NCI-H2029 (cell line): ENCODE results near the gene SYT8.

Experiments used
- DNase-seq: peaks from one replicate; lab custom pipeline; 2025; lab: John Stamatoyannopoulos, UW

Gene SYT8

DNA sequence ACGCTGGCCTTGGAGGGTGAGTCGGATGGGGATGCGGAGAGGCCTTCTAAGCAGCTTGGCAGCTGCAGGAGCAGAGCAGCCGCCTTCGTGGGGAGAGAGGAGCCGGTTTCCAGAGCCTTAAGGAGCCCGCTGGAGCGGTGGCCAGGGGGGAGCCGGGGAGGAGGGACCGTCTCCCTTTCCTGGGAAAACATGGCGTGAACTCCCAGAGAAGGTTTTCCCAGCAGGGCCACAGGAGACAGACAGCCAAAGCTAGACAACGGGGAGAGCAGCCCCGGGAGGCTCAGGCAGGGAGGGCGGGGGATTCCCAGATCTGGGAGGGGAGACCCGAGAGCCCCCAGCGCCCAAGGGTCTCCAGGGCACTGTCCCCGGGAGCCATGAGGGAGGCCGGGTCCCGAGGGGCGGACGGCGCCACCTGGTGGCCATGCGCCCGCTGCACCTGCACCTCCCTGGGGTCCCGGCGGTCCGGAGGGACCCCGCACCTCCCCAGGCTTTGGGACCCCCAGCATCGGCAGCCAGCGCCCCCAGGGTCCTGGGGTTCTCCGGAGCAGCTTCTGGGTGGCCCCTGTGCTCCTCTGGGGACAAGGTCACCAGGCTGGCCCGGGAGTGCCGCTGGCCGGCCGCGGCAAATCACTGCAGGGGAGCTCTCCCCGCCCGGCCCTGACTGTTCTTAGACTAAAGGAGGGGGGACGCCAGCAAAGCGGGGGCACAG is 2.4 kb upstream of the SYT8 start:
- peak; percentile 9 for DNase-seq

- DNase-seq, result no peak
Measured at GRCh38 chr11:1832920-1833295, 1.9 kb upstream of the SYT8 start.

DNA sequence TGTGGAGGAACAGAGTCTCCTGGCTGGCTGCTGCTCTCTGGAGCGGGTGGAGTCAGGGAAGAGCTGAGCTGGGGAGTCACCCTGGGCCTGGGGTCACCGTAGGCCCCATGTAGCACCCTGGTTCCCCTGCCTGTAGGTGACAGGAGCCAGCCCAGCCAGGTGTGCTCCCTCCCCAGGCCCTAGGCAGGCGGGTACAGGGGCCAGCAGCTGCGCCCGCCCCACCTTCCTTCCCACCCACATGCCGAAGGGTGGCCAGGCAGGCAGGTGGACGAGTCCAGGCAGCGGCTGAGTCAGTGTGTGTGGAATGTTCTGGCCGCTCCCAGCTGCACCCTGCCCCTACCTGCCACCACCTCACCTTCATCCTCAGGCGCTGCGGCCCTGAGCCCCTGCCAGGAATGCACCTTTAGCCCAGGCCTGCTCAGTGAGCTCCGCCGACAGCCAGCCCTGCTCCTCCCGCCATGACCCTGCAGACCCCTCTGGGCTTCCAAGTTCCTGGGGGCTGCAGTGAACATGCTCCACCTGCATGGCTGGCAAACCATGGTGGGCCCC is 654 bp upstream of the SYT8 start:
- no peak for DNase-seq

DNA sequence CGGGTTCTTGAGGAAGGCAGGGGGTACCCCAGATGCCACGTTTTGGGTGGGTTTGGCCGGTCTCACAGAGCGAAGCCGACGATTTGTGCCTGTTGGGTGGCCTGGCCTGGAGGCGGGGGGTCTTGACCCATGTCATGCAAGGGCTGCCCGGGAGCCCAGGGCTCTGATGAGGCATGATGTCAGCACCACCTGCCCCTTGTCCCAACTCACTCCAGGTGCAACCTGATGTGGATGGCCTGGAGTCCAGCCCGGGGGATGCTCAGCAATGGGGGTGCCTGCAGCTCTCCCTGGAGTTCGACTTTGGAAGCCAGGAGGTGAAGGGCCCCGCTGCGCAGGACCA is 851 bp downstream of the SYT8 start:
- no peak for DNase-seq

DNA sequence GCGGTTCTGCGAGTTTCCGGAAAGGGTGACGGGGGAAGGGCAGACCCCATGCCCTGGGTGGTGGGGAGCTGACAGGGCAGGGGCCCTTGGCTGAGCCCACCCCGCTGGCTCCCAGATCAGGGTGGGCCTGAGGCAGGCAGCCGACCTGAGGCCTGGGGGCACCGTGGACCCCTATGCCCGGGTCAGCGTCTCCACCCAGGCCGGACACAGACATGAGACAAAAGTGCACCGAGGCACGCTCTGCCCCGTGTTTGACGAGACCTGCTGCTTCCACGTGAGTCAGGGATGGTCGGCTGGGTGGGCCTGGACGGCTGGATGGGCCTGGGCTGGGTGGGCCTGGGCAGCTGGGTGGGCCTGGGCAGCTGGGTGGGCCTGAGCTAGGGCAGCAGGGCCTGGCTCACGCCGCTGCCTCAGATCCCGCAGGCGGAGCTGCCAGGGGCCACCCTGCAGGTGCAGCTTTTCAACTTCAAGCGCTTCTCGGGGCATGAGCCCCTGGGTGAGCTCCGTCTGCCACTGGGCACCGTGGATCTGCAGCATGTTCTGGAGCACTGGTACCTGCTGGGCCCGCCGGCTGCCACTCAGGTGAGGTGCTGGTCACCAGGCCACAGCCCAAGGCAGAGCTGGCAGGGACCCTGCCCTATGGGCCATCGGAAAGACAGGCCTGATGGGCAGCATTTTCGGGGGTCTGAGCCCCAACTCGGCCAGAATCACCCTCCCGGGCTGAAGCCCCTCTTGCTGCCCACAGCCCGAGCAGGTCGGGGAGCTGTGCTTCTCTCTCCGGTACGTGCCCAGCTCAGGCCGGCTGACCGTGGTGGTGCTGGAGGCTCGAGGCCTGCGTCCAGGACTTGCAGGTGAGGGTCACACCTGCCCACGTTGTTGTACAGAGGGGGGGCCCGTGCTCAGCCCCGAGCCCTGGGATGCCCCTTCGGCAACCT is 1.5 kb downstream of the SYT8 start:
- DNase-seq, result no peak

GRCh38 chr11:1837171-1838076 is 2.6 kb downstream of the SYT8 start:
- DNase-seq, result no peak

DNA sequence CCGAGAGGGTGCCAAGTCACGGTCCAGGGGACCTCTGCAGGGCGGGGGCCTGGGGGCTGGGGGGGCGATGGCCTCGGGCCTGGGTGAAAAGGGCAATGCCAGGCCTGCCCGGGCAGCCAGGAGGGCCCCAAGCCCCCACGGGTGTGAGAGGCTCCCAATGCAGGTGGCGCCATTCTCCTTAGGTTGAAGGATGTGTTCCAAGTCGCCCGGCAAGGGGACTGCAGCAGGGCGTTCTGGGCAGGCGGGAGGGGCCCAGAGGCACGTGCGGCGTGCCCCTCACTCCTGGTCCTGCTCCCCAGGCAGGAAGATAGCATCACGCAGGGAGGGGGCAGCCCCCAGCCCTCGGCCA is 3.3 kb downstream of the SYT8 start:
- DNase-seq, result no peak

GRCh38 chr11:1838426-1839144 is 3.8 kb downstream of the SYT8 start, which contains the start of gene TNNI2:
TNNI2 (plus strand) TSS chr11:1838981; CDS start chr11:1839697, 716 bp downstream.
- no peak for DNase-seq

DNA sequence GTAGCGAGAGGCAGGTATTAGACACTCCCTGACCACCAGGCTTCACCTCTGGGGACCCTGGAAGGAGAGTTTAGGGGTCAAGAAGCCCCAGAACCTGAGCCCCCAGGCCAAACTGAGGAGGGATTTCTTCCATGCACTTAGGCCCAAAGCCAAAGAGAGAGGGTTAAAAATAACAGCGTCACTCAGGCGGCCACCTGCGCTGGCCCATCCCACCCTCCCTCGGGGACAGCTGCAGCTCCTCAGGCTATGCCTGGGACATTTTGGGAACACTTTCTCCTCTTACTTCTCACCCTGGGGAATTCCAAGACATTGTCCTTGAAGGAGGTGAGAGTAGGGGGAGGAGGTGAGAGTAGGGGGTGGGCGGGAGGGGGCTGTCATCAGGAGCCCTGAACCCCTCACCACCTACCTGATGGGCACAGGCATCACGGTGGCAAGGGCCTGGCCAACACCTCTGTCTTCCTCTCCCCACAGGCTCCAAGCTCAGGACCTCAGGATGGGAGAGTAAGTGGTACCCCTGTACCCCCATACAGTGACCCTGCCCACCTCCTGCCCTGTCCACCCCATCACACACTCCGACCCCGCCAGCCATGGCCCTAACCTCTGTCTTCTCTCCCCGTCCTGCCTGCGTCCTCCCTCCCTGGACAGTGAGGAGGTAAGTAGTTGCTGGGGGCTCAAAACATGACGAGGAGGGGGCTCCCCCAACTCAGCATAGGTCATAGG is 4.6 kb downstream of the SYT8 start:
- no peak for DNase-seq

- no peak for DNase-seq
Measured at GRCh38 chr11:1839924-1840779, 5.4 kb downstream of the SYT8 start.

DNA sequence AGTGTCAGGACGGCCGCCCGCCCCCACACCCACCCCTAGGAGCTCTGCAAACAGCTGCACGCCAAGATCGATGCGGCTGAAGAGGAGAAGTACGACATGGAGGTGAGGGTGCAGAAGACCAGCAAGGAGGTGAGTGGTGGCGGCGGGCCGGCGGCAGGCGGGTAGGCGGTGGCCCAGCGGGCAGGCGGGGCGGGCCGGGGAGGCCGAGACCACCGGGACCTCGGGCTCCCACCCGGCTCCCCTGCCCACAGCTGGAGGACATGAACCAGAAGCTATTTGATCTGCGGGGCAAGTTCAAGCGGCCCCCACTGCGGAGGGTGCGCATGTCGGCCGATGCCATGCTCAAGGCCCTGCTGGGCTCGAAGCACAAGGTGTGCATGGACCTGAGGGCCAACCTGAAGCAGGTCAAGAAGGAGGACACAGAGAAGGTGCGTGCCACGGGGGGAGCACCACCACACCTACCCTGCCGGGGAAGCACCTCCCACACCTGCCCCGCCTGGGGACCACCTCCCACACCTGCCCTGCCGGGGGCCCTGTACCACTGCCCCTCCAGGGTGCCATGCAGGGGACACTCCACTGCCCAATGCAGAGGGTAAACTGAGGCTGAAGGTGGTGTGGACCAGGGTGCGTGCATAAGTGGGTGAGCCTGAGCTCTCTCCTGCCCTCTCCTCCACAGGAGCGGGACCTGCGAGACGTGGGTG is 6.1 kb downstream of the SYT8 start:
- DNase-seq, result no peak

- no peak for DNase-seq
Measured at GRCh38 chr11:1841511-1842148, 6.8 kb downstream of the SYT8 start.

- no peak for DNase-seq
Measured at GRCh38 chr11:1842149-1843097, 7.6 kb downstream of the SYT8 start.

- no peak for DNase-seq
Measured at GRCh38 chr11:1843098-1843473, 8.3 kb downstream of the SYT8 start.

DNA sequence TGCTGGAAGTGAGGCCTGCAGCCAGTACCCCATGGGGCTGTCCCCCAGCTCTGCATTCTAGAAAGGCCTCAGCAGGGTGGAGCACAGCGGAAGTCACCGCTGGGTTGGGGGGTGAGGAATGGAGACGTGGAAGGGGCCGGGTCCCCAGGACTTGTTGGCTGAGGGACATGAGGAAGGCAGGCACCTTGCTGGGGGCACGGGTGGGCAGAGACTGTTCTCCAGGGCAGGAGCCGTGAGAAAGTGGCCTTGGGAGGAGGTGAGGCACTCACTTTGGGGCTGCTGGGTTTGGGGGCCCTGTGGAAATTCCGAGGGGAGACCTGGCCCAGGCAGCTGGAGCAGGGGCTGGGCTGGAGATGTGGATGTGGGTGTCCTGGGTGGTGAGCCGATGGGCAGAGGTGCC is 9.0 kb downstream of the SYT8 start:
- no peak for DNase-seq

DNA sequence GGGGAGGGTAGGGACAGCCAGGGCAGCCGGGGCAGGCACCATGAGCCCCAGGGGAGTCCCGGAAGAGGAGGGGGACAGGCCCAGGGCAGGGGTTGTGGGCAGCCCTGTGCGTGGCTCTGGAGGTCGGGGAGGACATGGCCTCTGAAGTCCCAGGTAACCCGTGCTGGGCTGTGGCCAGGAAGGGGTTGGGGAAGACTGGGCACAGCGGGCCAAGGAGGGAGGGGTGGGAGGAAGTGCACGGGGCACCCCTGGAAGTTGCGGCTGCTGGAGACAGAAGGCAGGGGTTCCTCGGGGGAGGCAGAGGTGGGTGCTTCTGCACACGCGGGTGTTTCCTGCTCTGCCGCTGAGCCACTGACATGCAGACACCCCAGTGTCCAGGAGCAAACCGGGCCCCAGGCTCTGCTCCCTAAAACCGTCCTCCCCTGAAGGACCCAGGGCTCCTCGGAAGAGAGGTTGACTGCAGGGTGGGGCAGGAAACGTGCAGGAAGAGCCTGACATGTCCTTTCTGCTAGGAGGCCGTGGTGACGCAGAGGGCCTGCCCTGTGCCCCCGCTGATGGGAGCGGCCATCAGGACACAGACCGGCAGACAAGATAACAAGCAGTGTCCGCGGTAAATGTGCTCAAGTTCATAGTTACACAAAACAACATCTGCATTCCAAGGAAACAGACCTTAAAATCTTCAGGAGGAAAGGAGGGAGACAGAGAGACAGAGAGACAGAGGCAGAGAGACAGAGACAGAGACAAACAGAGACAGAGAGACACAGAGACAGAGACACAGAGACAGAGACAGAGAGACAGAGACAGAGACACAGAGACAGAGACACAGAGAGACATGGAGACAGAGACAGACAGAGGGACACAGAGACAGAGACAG is 9.7 kb downstream of the SYT8 start:
- no peak for DNase-seq

DNA sequence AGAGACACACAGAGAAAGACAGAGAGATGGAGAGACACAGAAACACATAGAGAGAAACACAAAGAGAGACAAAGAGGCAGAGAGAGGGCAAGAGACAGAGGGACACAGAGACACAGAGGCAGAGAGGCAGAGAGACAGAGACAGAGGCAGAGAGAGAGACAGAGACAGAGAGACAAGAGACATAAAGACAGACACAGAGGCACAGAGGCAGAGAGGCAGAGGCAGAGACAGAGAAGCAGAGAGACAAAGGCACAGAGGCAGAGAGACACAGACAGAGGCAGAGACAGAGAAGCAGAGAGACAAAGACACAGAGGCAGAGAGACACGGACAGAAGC is 10.3 kb downstream of the SYT8 start:
- no peak for DNase-seq
